Measurements from ENCODE around the gene TBC1D23.

- TF ChIP-seq, protein P1, sequence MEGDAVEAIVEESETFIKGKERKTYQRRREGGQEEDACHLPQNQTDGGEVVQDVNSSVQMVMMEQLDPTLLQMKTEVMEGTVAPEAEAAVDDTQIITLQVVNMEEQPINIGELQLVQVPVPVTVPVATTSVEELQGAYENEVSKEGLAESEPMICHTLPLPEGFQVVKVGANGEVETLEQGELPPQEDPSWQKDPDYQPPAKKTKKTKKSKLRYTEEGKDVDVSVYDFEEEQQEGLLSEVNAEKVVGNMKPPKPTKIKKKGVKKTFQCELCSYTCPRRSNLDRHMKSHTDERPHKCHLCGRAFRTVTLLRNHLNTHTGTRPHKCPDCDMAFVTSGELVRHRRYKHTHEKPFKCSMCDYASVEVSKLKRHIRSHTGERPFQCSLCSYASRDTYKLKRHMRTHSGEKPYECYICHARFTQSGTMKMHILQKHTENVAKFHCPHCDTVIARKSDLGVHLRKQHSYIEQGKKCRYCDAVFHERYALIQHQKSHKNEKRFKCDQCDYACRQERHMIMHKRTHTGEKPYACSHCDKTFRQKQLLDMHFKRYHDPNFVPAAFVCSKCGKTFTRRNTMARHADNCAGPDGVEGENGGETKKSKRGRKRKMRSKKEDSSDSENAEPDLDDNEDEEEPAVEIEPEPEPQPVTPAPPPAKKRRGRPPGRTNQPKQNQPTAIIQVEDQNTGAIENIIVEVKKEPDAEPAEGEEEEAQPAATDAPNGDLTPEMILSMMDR (IDR thresholded peaks at IDR 0.05): no peak
- TF ChIP-seq POLR2AphosphoS5 (IDR thresholded peaks at IDR 0.05; ENCODE audit: low read depth, low read length) (no peak), FOXJ3 (CRISPR knock-in tag; IDR thresholded peaks at IDR 0.05) (no peak)
- TF ChIP-seq, protein P2, sequence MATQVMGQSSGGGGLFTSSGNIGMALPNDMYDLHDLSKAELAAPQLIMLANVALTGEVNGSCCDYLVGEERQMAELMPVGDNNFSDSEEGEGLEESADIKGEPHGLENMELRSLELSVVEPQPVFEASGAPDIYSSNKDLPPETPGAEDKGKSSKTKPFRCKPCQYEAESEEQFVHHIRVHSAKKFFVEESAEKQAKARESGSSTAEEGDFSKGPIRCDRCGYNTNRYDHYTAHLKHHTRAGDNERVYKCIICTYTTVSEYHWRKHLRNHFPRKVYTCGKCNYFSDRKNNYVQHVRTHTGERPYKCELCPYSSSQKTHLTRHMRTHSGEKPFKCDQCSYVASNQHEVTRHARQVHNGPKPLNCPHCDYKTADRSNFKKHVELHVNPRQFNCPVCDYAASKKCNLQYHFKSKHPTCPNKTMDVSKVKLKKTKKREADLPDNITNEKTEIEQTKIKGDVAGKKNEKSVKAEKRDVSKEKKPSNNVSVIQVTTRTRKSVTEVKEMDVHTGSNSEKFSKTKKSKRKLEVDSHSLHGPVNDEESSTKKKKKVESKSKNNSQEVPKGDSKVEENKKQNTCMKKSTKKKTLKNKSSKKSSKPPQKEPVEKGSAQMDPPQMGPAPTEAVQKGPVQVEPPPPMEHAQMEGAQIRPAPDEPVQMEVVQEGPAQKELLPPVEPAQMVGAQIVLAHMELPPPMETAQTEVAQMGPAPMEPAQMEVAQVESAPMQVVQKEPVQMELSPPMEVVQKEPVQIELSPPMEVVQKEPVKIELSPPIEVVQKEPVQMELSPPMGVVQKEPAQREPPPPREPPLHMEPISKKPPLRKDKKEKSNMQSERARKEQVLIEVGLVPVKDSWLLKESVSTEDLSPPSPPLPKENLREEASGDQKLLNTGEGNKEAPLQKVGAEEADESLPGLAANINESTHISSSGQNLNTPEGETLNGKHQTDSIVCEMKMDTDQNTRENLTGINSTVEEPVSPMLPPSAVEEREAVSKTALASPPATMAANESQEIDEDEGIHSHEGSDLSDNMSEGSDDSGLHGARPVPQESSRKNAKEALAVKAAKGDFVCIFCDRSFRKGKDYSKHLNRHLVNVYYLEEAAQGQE (IDR thresholded peaks at IDR 0.05; ENCODE audit: low read depth, low read length): no peak
- TF ChIP-seq, protein P3, sequence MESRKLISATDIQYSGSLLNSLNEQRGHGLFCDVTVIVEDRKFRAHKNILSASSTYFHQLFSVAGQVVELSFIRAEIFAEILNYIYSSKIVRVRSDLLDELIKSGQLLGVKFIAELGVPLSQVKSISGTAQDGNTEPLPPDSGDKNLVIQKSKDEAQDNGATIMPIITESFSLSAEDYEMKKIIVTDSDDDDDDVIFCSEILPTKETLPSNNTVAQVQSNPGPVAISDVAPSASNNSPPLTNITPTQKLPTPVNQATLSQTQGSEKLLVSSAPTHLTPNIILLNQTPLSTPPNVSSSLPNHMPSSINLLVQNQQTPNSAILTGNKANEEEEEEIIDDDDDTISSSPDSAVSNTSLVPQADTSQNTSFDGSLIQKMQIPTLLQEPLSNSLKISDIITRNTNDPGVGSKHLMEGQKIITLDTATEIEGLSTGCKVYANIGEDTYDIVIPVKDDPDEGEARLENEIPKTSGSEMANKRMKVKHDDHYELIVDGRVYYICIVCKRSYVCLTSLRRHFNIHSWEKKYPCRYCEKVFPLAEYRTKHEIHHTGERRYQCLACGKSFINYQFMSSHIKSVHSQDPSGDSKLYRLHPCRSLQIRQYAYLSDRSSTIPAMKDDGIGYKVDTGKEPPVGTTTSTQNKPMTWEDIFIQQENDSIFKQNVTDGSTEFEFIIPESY (IDR thresholded peaks at IDR 0.05; ENCODE audit: borderline replicate concordance, low read depth): no peak
- TF ChIP-seq, protein P4, sequence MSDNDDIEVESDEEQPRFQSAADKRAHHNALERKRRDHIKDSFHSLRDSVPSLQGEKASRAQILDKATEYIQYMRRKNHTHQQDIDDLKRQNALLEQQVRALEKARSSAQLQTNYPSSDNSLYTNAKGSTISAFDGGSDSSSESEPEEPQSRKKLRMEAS (IDR thresholded peaks at IDR 0.05; ENCODE audit: low read depth): no peak
These were observed 101.1 kb downstream of the TBC1D23 start for GRCh38 chr3:100361897-100362296.
